Liver (tissue), 9 donors: ENCODE data around the gene TMEM131. TPM values are rescaled to one million over a fixed set of nuclear protein-coding genes. Genes with fewer than 3 reads are reported as not detected.

ENCODE experiments used
- DNase-seq: peaks from one replicate; pipeline ENCODE4 v3.0.0-alpha.2; 2017; ENCODE audit warnings: low spot score
- H3K27ac ChIP-seq, 2 donors: one replicate each; pipeline ENCODE4 v1.7.0; 2013; ENCODE audit warnings: inconsistent platforms in 2 of 2, low read length in 2 of 2, control low read depth in 1 of 2, low read depth in 1 of 2, mild to moderate bottlenecking in 1 of 2
- H3K27me3 ChIP-seq, 4 donors: one replicate each; pipeline versions ENCODE4 v1.6.1 to v1.7.0; 2013; ENCODE audit warnings: low read length in 3 of 4, inconsistent platforms in 1 of 4, mild to moderate bottlenecking in 1 of 4, moderate library complexity in 1 of 4; ENCODE audit not compliant: control insufficient read depth in 4 of 4, insufficient read depth in 4 of 4
- H3K36me3 ChIP-seq, 4 donors: one replicate each; pipeline versions ENCODE4 v1.6.1 to v1.7.0; 2013; ENCODE audit warnings: low read length in 3 of 4, mild to moderate bottlenecking in 3 of 4, low read depth in 1 of 4, moderate library complexity in 1 of 4; ENCODE audit not compliant: control insufficient read depth in 4 of 4, insufficient read depth in 3 of 4
- H3K4me1 ChIP-seq, 4 donors: one replicate each; pipeline versions ENCODE4 v1.6.1 to v1.7.0; 2013; ENCODE audit warnings: low read length in 3 of 4, mild to moderate bottlenecking in 3 of 4, moderate library complexity in 1 of 4; ENCODE audit not compliant: control insufficient read depth in 4 of 4, insufficient read depth in 4 of 4
- H3K4me3 ChIP-seq, 3 donors: one replicate each; pipeline versions ENCODE4 v1.6.1 to v1.7.0; 2013; ENCODE audit warnings: low read length in 3 of 3, control low read depth in 1 of 3, low read depth in 1 of 3, mild to moderate bottlenecking in 1 of 3
- H3K9ac ChIP-seq, 2 donors: one replicate each; pipeline ENCODE4 v1.7.0; 2013; ENCODE audit warnings: low read length in 2 of 2, mild to moderate bottlenecking in 2 of 2, moderate library complexity in 2 of 2, control low read depth in 1 of 2, low read depth in 1 of 2
- H3K9me3 ChIP-seq, 4 donors: one replicate each; pipeline versions ENCODE4 v1.6.1 to v1.7.0; 2013; ENCODE audit warnings: low read length in 3 of 4; ENCODE audit not compliant: control insufficient read depth in 4 of 4
- CTCF ChIP-seq: fragments of 150-350 bp; IDR thresholded peaks from 2 replicates; pipeline ENCODE4 v1.5.1; 2017; ENCODE audit warnings: improper control_type of control experiment, low read depth, low read length; ENCODE audit not compliant: missing input control
- EGR1 ChIP-seq, 2 donors: IDR thresholded peaks; 2 replicates each; pipeline ENCODE4 v1.6.1; 2016 to 2018; ENCODE audit warnings: antibody characterized with exemption in 2 of 2, low read depth in 2 of 2
- FOXA1 ChIP-seq: IDR thresholded peaks from 2 replicates; pipeline ENCODE4 v1.6.1; 2016; ENCODE audit warnings: antibody characterized with exemption
- FOXA2 ChIP-seq: IDR thresholded peaks from 2 replicates; pipeline ENCODE4 v1.6.1; 2016; ENCODE audit warnings: antibody characterized with exemption
- GABPA ChIP-seq, 2 donors: IDR thresholded peaks in 1 of 2; conservative IDR thresholded peaks in 1 of 2; 2 replicates each; pipeline ENCODE4 v1.6.1; 2016; ENCODE audit warnings: antibody characterized with exemption in 2 of 2, mild to moderate bottlenecking in 1 of 2, moderate library complexity in 1 of 2
- HNF4A ChIP-seq, 2 donors: conservative IDR thresholded peaks; 2 replicates each; pipeline ENCODE4 v1.6.1; 2016; ENCODE audit warnings: antibody characterized with exemption in 2 of 2, mild to moderate bottlenecking in 2 of 2
- HNF4G ChIP-seq: IDR thresholded peaks from 2 replicates; pipeline ENCODE4 v1.6.1; 2016; ENCODE audit warnings: antibody characterized with exemption
- JUND ChIP-seq, 2 donors: IDR thresholded peaks; 2 replicates each; pipeline ENCODE4 v1.6.1; 2016; ENCODE audit warnings: antibody characterized with exemption in 2 of 2
- NR2F2 ChIP-seq: IDR thresholded peaks from 2 replicates; pipeline ENCODE4 v1.6.1; 2016; ENCODE audit warnings: antibody characterized with exemption
- RAD21 ChIP-seq, 2 donors: IDR thresholded peaks; 2 replicates each; pipeline ENCODE4 v1.6.1; 2016; ENCODE audit warnings: antibody characterized with exemption in 2 of 2, mild to moderate bottlenecking in 2 of 2
- REST ChIP-seq: IDR thresholded peaks from 2 replicates; pipeline ENCODE4 v1.6.1; 2016; ENCODE audit warnings: antibody characterized with exemption, mild to moderate bottlenecking
- RXRA ChIP-seq, 2 donors: IDR thresholded peaks; 2 replicates each; pipeline ENCODE4 v1.6.1; 2017 to 2018; ENCODE audit warnings: antibody characterized with exemption in 2 of 2, mild to moderate bottlenecking in 1 of 2
- SP1 ChIP-seq: IDR thresholded peaks from 2 replicates; pipeline ENCODE4 v1.6.1; 2018; ENCODE audit warnings: antibody characterized with exemption, mild to moderate bottlenecking
- TAF1 ChIP-seq: conservative IDR thresholded peaks from 2 replicates; pipeline ENCODE4 v1.6.1; 2016; ENCODE audit warnings: antibody characterized with exemption, mild to moderate bottlenecking
- YY1 ChIP-seq: IDR thresholded peaks from 2 replicates; pipeline ENCODE4 v1.6.1; 2016; ENCODE audit warnings: antibody characterized with exemption, mild to moderate bottlenecking
- ZBTB33 ChIP-seq: IDR thresholded peaks from 2 replicates; pipeline ENCODE4 v1.6.1; 2016; ENCODE audit warnings: antibody characterized with exemption
- WGBS: extraction: QIAGEN DNeasy Blood & Tissue Kit; methylation state at CpG from one replicate; pipeline ENCODE4 v1.1.7; 2013; 5-methylcytosine and 5-hydroxymethylcytosine counted together
- polyA plus RNA-seq, 2 donors: library from polyadenylated mRNA; stranded (reverse) in 1 of 2; unstranded in 1 of 2; fragments of 200-250 nt in 1 of 2; fragments of >200 nt in 1 of 2; fragmentation: Nextera tagmentation in 1 of 2; extraction: Ambion mirVana in 1 of 2; gene quantifications; one replicate each; pipeline versions ENCODE4 v1.2.1 to v1.2.3, GENCODE V29; 2013 to 2015
- total RNA-seq, 2 donors: library from RNA; depleted of rRNA; stranded (reverse); fragments of >200 nt; gene quantifications; one replicate each; pipeline ENCODE4 v1.2.3, GENCODE V29; 2014
- TF ChIP-seq, protein P1 (sequence below): IDR thresholded peaks from 2 replicates; pipeline ENCODE4 v1.6.1; 2016; ENCODE audit warnings: antibody characterized with exemption
- TF ChIP-seq, protein P2 (sequence below): IDR thresholded peaks from 2 replicates; pipeline ENCODE4 v1.6.1; 2016; ENCODE audit warnings: antibody characterized with exemption
- donor health status: healthy.
- donor health status: healthy.
- donor health status: healthy.
- donor health status: healthy.
- donor health status: healthy.

The TMEM131 gene
- total and polyA plus RNA-seq, 4 donors: 6.1 to 22.8 (median 11.2) TPM

GRCh38 chr2:97932975-97933662 lies 62.6 kb downstream of the TMEM131 start:
- TF ChIP-seq FOXA1 (no peak), HNF4A (conservative IDR thresholded peaks at IDR 0.05) (no peak), RAD21 (IDR thresholded peaks at IDR 0.05) (no peak), REST (no peak), NR2F2 (no peak), SP1 (no peak), GABPA (IDR thresholded peaks at IDR 0.05 in 1 of 2, conservative IDR thresholded peaks at IDR 0.05 in 1 of 2) (no peak), ZBTB33 (no peak), CTCF (no peak), TAF1 (no peak), EGR1 (IDR thresholded peaks at IDR 0.05; ENCODE audit: low read depth in 2 of 2) (no peak), FOXA2 (no peak), YY1 (no peak), HNF4G (no peak), JUND (IDR thresholded peaks at IDR 0.05) (no peak), RXRA (IDR thresholded peaks at IDR 0.05) (no peak)
- TF ChIP-seq, protein P1, sequence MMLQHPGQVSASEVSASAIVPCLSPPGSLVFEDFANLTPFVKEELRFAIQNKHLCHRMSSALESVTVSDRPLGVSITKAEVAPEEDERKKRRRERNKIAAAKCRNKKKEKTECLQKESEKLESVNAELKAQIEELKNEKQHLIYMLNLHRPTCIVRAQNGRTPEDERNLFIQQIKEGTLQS: no peak
- TF ChIP-seq, protein P2, sequence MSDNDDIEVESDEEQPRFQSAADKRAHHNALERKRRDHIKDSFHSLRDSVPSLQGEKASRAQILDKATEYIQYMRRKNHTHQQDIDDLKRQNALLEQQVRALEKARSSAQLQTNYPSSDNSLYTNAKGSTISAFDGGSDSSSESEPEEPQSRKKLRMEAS: no peak
- Histone ChIP-seq H3K27ac (no peak overlapping the region), H3K4me3 (no peak overlapping the region), H3K36me3 (no peaks in the 10 kb centered on the region), H3K9me3 (no peaks in the 10 kb centered on the region), H3K4me1 (peaks cover 0 to 27% (median 26%) of the 10 kb centered on the region in 4 donors), H3K27me3 (no peaks in the 10 kb centered on the region), H3K9ac (no peak overlapping the region)
- WGBS: 88% methylated on average over 4 of the region's 4 CpGs
- DNase-seq: no peak
